H9 (cell line): Measurements from ENCODE around the gene CEP152. TPM values are rescaled to one million over a fixed set of nuclear protein-coding genes. Genes with fewer than 3 reads are reported as not detected.

Experiments
- DNase-seq: peaks from one replicate; pipeline ENCODE4 v3.0.0-alpha.2; 2017
- H2AFZ ChIP-seq: one replicate; pipeline ENCODE4 v1.6.1; 2013; ENCODE audit warnings: mild to moderate bottlenecking, low read length, control low read depth, moderate library complexity
- H2AK5ac ChIP-seq: 2 replicates; pipeline ENCODE4 v1.6.1; 2013; ENCODE audit warnings: low read length, control low read depth, mixed read lengths; ENCODE audit not compliant: insufficient read length
- H2BK120ac ChIP-seq: one replicate; pipeline ENCODE4 v1.6.1; 2013; ENCODE audit warnings: low read depth, mild to moderate bottlenecking, low read length, control low read depth, inconsistent platforms; ENCODE audit not compliant: poor library complexity, severe bottlenecking
- H2BK12ac ChIP-seq: 2 replicates; pipeline ENCODE4 v1.6.1; 2013; ENCODE audit warnings: low read length, control low read depth, mixed read lengths, low read depth; ENCODE audit not compliant: insufficient read length
- H2BK15ac ChIP-seq: 2 replicates; pipeline ENCODE4 v1.6.1; 2013; ENCODE audit warnings: low read depth, low read length, control low read depth
- H2BK20ac ChIP-seq: one replicate; pipeline ENCODE4 v1.6.1; 2013; ENCODE audit warnings: low read depth, mild to moderate bottlenecking, low read length, control low read depth, inconsistent platforms; ENCODE audit not compliant: poor library complexity, severe bottlenecking
- H2BK5ac ChIP-seq: 2 replicates; pipeline ENCODE4 v1.6.1; 2013; ENCODE audit warnings: low read length, control low read depth, mixed read lengths; ENCODE audit not compliant: insufficient read length
- H3K14ac ChIP-seq: 2 replicates; pipeline ENCODE4 v1.6.1; 2013; ENCODE audit warnings: low read length, control low read depth; ENCODE audit not compliant: insufficient read depth
- H3K18ac ChIP-seq: 2 replicates; pipeline ENCODE4 v1.6.1; 2013; ENCODE audit warnings: low read depth, mild to moderate bottlenecking, mixed read lengths, low read length, control low read depth; ENCODE audit not compliant: insufficient read length
- H3K23ac ChIP-seq: 2 replicates; pipeline ENCODE4 v1.6.1; 2013; ENCODE audit warnings: low read length, control low read depth, mixed read lengths, low read depth; ENCODE audit not compliant: insufficient read length
- H3K23me2 ChIP-seq: 2 replicates; pipeline ENCODE4 v1.6.1; 2013; ENCODE audit warnings: low read depth, mild to moderate bottlenecking, mixed read lengths, low read length, control low read depth; ENCODE audit not compliant: insufficient read length, poor library complexity, severe bottlenecking
- H3K27ac ChIP-seq: 2 replicates; pipeline ENCODE4 v1.5.1; 2013; ENCODE audit warnings: low read length, control low read depth, mixed read lengths, low read depth; ENCODE audit not compliant: insufficient read length
- H3K27me3 ChIP-seq: 2 replicates; pipeline ENCODE4 v1.6.1; 2013; ENCODE audit warnings: low read length, control low read depth, inconsistent platforms; ENCODE audit not compliant: insufficient read depth
- H3K4ac ChIP-seq: 2 replicates; pipeline ENCODE4 v1.6.1; 2013; ENCODE audit warnings: low read depth, mild to moderate bottlenecking, control low read depth, inconsistent platforms, low read length, moderate library complexity
- H3K4me1 ChIP-seq: 2 replicates; pipeline ENCODE4 v1.6.1; 2013; ENCODE audit warnings: low read length, control low read depth, inconsistent platforms; ENCODE audit not compliant: insufficient read depth
- H3K4me2 ChIP-seq: 2 replicates; pipeline ENCODE4 v1.6.1; 2013; ENCODE audit warnings: low read length, control low read depth, mixed read lengths; ENCODE audit not compliant: insufficient read length, insufficient read depth
- H3K56ac ChIP-seq: 2 replicates; pipeline ENCODE4 v1.6.1; 2013; ENCODE audit warnings: low read depth, mild to moderate bottlenecking, mixed read lengths, low read length, control low read depth; ENCODE audit not compliant: insufficient read length
- H3K79me1 ChIP-seq: 2 replicates; pipeline ENCODE4 v1.6.1; 2013; ENCODE audit warnings: low read depth, mild to moderate bottlenecking, moderate library complexity, low read length, control low read depth, inconsistent platforms; ENCODE audit not compliant: insufficient read depth, poor library complexity, severe bottlenecking
- H3K79me2 ChIP-seq: 2 replicates; pipeline ENCODE4 v1.6.1; 2013; ENCODE audit warnings: low read length, control low read depth, inconsistent platforms; ENCODE audit not compliant: insufficient read depth
- H3K9ac ChIP-seq: 2 replicates; pipeline ENCODE4 v1.6.1; 2013; ENCODE audit warnings: low read length, control low read depth, mixed read lengths; ENCODE audit not compliant: insufficient read length; ENCODE audit errors: extremely low read depth
- H3K9me3 ChIP-seq: one replicate; pipeline ENCODE4 v1.6.1; 2013; ENCODE audit warnings: low read depth, low read length, inconsistent platforms; ENCODE audit not compliant: control insufficient read depth
- H3T11ph ChIP-seq: one replicate; pipeline ENCODE4 v1.6.1; 2013; ENCODE audit warnings: mild to moderate bottlenecking, low read length, control low read depth, inconsistent platforms
- H4K20me1 ChIP-seq: one replicate; pipeline ENCODE4 v1.6.1; 2013; ENCODE audit not compliant: control insufficient read depth, insufficient read length, insufficient read depth
- H4K5ac ChIP-seq: 2 replicates; pipeline ENCODE4 v1.6.1; 2013; ENCODE audit warnings: low read depth, mild to moderate bottlenecking, mixed read lengths, low read length, control low read depth; ENCODE audit not compliant: insufficient read length
- H4K8ac ChIP-seq: replicated peaks from 2 replicates; pipeline ENCODE4 v1.6.1; 2013; ENCODE audit warnings: low read length, control low read depth, mixed read lengths, low read depth; ENCODE audit not compliant: insufficient read length
- H4K91ac ChIP-seq: 2 replicates; pipeline ENCODE4 v1.6.1; 2013; ENCODE audit warnings: low read depth, mild to moderate bottlenecking, moderate library complexity, mixed read lengths, low read length, control low read depth; ENCODE audit not compliant: insufficient read length
- H3K27ac Mint-ChIP-seq, 3 experiments: 2 replicates in 2 of 3; 3 replicates in 1 of 3; pipeline ENCODE4 v1.8.0; 2020 to 2021; ENCODE audit warnings: mixed read lengths in 3 of 3, mild to moderate bottlenecking in 1 of 3, moderate library complexity in 1 of 3
- H3K27me3 Mint-ChIP-seq: 2 replicates; pipeline ENCODE4 v1.8.0; 2021; ENCODE audit warnings: low read depth, mild to moderate bottlenecking, moderate library complexity, mixed read lengths
- H3K36me3 Mint-ChIP-seq, 3 experiments: 2 replicates in 2 of 3; 3 replicates in 1 of 3; pipeline ENCODE4 v1.8.0; 2020 to 2021; ENCODE audit warnings: low read depth in 3 of 3, mixed read lengths in 3 of 3; ENCODE audit not compliant: insufficient read depth in 1 of 3
- H3K4me1 Mint-ChIP-seq, 2 experiments: 2 replicates each; pipeline ENCODE4 v1.8.0; 2020; ENCODE audit warnings: mixed read lengths in 2 of 2
- H3K4me3 Mint-ChIP-seq, 2 experiments: 2 replicates in 1 of 2; 3 replicates in 1 of 2; pipeline ENCODE4 v1.8.0; 2020 to 2021; ENCODE audit warnings: mild to moderate bottlenecking in 2 of 2, mixed read lengths in 2 of 2, moderate library complexity in 1 of 2
- H3K9me3 Mint-ChIP-seq, 2 experiments: 2 replicates in 1 of 2; 3 replicates in 1 of 2; pipeline ENCODE4 v1.8.0; 2020; ENCODE audit warnings: mild to moderate bottlenecking in 2 of 2, mixed read lengths in 2 of 2, moderate library complexity in 1 of 2
- WGBS: extraction: QIAGEN DNeasy Blood & Tissue Kit; methylation state at CpG from one replicate; pipeline ENCODE4 v1.1.7; 2013; ENCODE audit warnings: missing lambda C conversion rate, low lambda C conversion rate, mixed read lengths; ENCODE audit not compliant: insufficient read length; ENCODE audit errors: extremely low coverage; 5-methylcytosine and 5-hydroxymethylcytosine counted together
- total RNA-seq: library from RNA; stranded (reverse); gene quantifications from 2 replicates; pipeline ENCODE4 v1.2.1, GENCODE V29; 2021
- TF ChIP-seq, protein P1 (sequence below): fragments of 200-600 bp; sonication (generic); conservative IDR thresholded peaks from 3 replicates; pipeline ENCODE4 v1.8.0; 2021; ENCODE audit warnings: antibody characterized with exemption, mild to moderate bottlenecking

Gene CEP152
- total RNA-seq, 1 experiment from 2014 or later: 10.9 TPM

DNA sequence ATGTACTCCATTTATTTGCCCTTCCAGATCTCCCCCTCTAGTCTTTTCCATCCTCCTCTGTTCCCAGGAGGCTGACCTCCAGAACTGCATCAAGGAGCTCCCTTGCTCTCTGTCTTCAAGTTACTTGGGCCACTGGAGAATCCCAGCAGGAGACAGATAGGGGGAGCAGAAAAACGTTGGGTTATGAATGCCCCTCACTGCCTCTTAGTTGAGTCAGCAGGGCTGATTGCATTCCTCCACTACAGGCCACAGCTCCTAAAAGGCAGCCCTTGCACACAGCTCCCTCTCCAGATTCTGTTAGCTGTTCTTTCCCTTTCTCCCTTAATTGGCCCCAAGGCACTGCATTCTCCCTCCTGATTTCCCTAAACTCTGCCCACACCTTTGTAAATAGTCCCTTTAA, 12.4 kb upstream of the CEP152 start:
- no peaks in the 10 kb centered on the region for H3K36me3 Mint-ChIP-seq
- H2BK20ac ChIP-seq: no peak overlapping the region
- peaks cover 11 to 13% of the 10 kb centered on the region in 2 experiments for H3K4me1 Mint-ChIP-seq
- no peak overlapping the region for H3K18ac ChIP-seq
- no peak overlapping the region for H2BK5ac ChIP-seq
- H3K56ac ChIP-seq: no peak overlapping the region
- no peak overlapping the region for H3K4ac ChIP-seq
- no peaks in the 10 kb centered on the region for H3K9me3 ChIP-seq
- H2AFZ ChIP-seq: peak overlapping the region; percentile 83
- H4K91ac ChIP-seq: no peak overlapping the region
- no peaks in the 10 kb centered on the region for H3K9me3 Mint-ChIP-seq
- no peaks in the 10 kb centered on the region for H3K23me2 ChIP-seq
- H3K27ac ChIP-seq: no peak overlapping the region
- no peak overlapping the region for H2BK15ac ChIP-seq
- H3K27me3 ChIP-seq: no peaks in the 10 kb centered on the region
- no peak overlapping the region for H2BK120ac ChIP-seq
- H3K27ac Mint-ChIP-seq: peak overlapping the region; percentile 2 to 85 (median 54); a peak in 5 of 7 replicates
- TF ChIP-seq, protein P1, sequence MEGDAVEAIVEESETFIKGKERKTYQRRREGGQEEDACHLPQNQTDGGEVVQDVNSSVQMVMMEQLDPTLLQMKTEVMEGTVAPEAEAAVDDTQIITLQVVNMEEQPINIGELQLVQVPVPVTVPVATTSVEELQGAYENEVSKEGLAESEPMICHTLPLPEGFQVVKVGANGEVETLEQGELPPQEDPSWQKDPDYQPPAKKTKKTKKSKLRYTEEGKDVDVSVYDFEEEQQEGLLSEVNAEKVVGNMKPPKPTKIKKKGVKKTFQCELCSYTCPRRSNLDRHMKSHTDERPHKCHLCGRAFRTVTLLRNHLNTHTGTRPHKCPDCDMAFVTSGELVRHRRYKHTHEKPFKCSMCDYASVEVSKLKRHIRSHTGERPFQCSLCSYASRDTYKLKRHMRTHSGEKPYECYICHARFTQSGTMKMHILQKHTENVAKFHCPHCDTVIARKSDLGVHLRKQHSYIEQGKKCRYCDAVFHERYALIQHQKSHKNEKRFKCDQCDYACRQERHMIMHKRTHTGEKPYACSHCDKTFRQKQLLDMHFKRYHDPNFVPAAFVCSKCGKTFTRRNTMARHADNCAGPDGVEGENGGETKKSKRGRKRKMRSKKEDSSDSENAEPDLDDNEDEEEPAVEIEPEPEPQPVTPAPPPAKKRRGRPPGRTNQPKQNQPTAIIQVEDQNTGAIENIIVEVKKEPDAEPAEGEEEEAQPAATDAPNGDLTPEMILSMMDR: no peak
- H3K4me2 ChIP-seq: no peak overlapping the region
- DNase-seq: peak; percentile 68
- H2AK5ac ChIP-seq: no peak overlapping the region
- no CpG with 5 or more reads among the region's 1 CpG for WGBS
- H3K14ac ChIP-seq: no peak overlapping the region
- no peaks in the 10 kb centered on the region for H4K20me1 ChIP-seq
- no peak overlapping the region for H3K23ac ChIP-seq
- H3K4me1 ChIP-seq: 0 out of 2 replicates have a peak, but pooled peaks cover 3% of the 10 kb centered on the region
- no peak overlapping the region; a peak in 1 of 5 replicates for H3K4me3 Mint-ChIP-seq
- no peaks in the 10 kb centered on the region; the same call in 1 of the 2 replicates for H3K27me3 Mint-ChIP-seq
- no peak overlapping the region for H2BK12ac ChIP-seq
- no peak overlapping the region for H4K5ac ChIP-seq
- no peaks in the 10 kb centered on the region for H3K79me1 ChIP-seq
- H3T11ph ChIP-seq: no peak overlapping the region
- H3K9ac ChIP-seq: no peak overlapping the region
- H3K79me2 ChIP-seq: no peaks in the 10 kb centered on the region
- no peak overlapping the region for H4K8ac ChIP-seq
